HG03175 (cell line): Measurements from ENCODE around the gene CYP27C1.
"Not testable (repeated sequence)": the region's sequence is repeated elsewhere in the genome, so short reads cannot be mapped to it uniquely, and the experiment has no call there.

Source experiments
- ATAC-seq: cut with Tn5 transposase; IDR thresholded peaks from one replicate; pipeline ENCODE4 v1.9.1; 2021; ENCODE audit warnings: mild to moderate bottlenecking, moderate library complexity; ENCODE audit not compliant: unreplicated experiment

Gene CYP27C1, protein sequence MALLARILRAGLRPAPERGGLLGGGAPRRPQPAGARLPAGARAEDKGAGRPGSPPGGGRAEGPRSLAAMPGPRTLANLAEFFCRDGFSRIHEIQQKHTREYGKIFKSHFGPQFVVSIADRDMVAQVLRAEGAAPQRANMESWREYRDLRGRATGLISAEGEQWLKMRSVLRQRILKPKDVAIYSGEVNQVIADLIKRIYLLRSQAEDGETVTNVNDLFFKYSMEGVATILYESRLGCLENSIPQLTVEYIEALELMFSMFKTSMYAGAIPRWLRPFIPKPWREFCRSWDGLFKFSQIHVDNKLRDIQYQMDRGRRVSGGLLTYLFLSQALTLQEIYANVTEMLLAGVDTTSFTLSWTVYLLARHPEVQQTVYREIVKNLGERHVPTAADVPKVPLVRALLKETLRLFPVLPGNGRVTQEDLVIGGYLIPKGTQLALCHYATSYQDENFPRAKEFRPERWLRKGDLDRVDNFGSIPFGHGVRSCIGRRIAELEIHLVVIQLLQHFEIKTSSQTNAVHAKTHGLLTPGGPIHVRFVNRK

DNA sequence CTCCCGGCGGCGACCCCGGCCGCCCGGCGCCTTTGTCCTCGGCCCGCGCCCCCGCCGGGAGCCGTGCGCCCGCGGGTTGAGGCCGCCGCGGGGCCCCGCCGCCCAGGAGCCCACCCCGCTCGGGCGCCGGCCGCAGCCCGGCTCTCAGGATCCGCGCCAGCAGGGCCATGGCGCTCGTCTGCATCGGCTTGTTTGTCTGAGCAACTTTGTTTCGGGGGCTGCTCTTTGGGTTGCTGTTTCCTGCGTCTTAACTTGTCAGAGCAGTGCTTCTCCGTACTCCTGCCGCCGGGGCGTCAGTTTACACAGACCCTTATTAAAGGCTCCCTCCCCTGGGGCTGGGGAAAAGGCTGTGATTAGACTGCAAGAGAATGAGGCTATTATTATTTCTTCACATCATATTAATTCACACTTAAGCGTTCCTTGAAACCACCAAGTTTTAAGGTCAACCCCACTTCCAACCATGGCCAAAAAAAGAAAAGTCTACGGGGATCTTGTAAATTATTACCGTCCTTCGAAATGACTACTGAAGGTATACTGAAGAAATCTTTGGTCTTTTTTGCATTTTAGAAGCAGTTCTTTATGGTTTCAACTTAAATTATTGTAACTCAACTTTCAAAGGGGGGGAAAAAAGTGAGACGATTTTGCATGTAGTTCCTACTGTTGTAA, at the start of gene CYP27C1:
TSS of gene CYP27C1 (minus strand) at position 198 of the 666 bp plus-strand sequence. CDS start at position 169, 29 bp downstream.
- ATAC-seq, result no peak

DNA sequence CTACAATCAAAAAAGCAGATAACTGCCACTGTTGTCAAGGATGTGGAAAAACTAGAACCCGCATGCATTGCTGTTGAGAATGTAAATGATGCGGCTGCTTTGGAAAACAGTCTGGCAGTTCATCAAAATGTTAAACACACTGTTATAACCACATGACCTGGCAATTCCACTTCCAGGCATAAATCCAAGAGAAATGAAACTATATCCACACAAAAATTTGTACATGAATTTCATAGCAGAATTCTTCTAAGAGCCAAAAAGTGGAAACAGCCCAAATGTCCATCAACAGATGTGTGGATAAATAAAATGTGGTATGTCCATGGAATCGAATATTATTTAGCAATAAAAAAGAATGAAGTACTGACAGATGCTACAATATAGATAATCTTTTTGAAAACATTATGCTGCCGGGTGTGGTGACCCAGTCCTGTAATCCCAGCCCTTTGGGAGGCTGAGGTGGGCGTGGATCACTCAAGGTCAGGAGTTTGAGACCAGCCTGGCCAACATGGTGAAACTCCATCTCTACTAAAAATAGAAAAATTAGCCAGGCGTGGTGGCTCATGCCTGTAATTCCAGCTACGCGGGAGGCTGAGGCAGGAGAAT, 41.8 kb upstream of the CYP27C1 start:
- ATAC-seq, result no peak

DNA sequence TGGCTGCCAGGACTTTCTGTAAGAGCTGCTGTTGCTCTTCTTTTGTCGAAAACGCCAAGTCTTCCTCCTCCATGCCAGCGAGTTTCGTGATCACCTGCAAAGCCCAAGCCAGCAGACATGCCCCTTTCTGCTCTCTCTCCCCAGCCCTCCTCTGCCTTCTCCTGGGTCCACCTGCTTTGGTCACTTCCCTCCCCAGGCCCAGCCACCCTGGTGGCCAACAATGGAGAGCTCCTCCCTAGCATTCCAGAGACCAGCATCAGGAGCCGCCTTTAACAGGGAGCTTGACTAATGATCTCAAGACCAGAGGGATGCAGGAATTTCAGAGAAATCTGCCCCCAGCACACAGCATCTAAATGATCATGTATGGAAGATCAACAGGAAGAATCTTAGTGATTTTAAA, 39.3 kb upstream of the CYP27C1 start:
- ATAC-seq, result no peak

DNA sequence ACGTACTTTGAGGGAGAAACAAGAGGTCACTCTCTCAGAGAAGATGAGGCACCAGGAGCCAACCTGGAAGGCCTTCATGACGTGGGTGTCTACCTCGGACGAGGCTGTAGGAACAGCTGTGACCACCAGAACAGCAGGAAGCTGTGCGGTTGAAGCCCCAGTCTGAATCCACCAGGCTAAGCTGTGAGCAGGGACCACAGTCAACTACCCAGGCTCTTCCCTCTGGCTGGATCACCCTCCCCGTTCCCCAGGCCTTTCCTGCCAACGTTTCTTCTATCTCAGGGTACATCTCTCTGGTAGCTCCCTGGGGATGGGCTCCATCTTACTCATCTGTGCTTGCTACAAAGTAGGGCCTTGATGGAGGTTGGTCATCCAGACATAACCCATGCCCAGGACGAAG, 36.8 kb upstream of the CYP27C1 start:
- ATAC-seq, result no peak

DNA sequence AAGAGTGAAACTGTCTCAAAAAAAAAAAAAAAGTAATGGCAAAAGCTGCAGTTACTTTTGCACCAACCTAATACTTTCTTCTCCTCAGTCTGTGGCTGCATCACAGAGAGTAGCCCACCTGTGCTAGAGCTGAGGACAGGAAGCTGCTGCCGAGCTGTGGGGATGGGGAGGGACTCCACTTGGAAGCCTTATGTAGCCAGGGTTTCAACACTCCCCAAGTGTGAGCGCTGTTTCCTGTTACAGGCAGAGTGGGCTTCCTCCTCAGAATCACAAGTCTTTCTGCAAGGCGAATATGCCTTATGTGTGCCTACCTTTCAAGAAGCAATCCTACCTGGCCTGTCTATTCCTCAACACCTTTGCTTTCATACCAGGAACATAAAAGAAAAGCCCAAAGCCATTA, 36.3 kb upstream of the CYP27C1 start:
- no peak for ATAC-seq

DNA sequence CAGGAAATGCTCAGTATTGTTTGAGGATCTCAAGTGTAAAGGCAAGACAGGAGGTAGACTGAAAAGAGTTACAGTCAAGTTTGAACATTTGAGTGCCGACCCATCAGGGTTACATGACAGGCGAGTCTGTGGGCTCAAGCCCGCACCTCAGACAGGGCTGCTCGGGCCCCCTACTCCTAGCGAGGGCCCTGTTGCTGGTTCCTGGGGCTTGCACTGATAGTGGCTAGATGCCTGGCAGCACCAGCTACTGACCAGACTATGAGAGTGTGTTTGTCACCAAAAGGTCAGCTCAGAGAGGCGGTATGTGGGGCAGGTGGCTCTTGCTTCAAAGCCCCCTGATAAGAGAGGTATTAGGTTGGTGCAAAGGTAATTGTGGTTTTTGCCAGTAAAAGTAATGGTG, 35.6 kb upstream of the CYP27C1 start:
- no peak for ATAC-seq

DNA sequence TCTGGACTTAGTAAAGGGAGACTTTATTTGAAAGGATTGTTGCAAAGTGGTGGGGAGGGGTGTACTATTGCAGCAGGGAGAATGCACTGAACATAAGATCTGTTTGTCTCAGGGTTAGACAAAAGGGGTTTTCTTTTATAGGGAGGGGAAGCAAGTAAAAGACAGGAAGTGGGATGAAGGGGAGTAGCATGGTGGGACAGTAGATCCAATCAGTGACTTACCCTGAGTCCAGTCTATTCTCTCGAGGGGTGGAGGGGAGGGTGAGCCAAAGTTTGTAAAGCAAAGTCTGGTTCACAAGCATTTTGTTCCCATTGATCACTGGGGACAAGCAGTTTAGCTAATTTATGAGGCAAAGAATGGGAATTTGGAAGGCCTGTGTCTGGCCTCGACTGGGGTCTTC, 35.0 kb upstream of the CYP27C1 start:
- no peak for ATAC-seq

DNA sequence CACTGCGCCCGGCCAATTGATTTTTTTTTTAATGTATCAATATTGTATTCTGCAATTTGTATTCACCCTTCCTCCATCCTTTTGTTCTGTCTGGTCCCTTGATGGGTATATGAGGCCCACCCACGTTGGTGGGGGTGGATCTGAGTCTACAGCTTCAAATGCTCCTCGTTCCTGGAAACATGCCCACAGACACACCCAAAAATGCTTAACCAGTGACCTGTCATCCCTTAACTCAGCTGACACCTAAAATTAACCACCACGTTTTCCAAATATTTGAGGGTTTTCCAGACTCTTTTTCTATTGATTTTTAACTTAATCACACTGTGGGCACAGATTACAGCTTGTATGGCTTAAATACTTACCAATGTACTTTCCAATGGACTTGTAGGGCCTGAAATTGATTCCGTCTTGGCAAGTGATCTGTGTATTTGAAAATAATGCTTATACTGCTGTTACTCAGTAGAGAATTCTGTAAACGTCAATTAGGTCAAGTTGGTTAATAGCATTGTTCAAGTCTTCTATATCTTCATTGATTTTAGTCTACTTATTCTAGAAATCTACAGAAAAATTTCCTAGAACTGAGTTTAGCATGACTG, 34.4 kb upstream of the CYP27C1 start:
- ATAC-seq, result no peak

DNA sequence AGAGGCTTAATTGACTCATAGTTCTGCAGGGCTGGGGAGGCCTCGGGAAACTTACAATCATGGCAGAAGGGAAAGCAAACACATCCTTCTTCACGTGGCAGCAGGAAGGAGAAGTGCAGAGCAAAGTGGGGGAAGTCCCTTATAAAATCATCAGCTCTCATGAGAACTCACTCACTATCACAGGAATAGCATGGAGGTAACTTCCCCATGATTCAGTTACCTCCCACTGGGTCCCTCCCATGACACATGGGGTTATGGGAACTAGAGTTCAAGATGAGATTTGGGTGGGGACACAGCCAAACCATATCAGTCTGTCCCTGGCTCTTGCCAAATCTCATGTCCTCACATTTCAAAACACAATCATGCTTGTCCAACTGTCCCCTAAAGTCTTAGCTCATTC, 21.1 kb upstream of the CYP27C1 start:
- ATAC-seq, result not testable (repeated sequence)

DNA sequence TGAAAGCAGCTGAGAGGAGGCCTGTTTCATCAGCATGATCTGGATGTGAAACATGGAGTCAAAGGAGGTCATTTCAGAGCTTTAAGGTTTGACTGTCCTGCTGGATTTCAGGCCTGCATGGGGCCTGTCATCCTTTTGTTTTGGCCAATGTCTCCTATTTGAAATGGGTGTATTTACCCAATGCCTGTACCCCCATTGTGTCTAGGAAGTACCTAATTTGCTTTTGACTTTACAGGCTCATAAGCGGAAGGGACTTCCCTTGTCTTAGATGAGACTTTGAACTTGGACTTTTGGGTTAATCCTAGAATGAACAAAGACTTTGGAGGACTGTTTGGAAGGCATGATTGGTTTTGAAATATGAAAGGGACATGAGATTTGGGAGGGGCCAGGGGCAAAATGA, 19.3 kb upstream of the CYP27C1 start:
- ATAC-seq, result no peak

DNA sequence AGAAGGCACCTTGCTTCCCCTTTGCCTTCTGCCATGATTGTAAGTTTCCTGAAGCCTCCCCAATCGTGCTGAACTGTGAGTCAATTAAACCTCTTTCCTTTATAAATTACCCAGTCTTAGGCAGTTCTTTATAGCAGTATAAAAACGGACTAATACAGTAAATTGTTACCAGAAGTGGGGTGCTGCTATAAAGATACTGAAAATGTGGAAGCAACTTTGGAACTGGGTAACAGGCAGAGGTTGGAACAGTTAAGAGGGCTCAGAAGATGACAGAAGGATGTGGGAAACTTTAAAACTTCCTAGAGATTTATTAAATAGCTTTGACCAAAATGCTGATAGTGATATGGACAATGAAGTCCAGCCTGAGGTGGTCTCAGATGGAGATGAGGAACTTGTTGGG, 17.7 kb upstream of the CYP27C1 start:
- not testable (repeated sequence) for ATAC-seq

DNA sequence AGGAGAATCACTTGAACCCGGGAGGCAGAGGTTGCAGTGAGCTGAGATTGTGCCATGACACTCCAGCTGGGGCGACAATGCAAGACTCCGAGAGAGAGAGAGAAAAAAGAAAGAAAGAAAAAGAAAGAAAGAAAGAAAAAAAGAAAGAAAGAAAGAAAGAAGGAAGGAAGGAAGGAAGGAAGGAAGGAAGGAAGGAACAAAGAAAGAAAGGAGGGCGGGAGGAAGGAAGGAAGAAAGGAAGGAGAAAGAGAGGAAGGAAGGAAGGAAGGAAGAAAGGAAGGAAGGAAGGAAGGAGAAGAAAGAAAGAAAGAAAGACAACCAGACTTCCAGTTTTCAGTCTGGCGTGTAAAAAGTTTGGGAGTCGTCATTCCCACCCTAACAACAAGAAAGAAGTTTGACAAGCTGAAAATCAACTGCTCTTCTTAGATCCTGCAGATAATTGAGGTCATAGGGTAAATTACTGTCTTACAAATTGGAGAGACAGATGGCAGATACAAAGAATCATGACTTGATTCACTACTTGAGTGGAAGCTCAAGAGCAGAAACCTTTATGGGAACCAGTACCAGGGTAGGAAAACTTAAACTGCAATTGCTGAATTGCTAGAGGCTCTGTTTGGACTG, 15.1 kb upstream of the CYP27C1 start:
- no peak for ATAC-seq

DNA sequence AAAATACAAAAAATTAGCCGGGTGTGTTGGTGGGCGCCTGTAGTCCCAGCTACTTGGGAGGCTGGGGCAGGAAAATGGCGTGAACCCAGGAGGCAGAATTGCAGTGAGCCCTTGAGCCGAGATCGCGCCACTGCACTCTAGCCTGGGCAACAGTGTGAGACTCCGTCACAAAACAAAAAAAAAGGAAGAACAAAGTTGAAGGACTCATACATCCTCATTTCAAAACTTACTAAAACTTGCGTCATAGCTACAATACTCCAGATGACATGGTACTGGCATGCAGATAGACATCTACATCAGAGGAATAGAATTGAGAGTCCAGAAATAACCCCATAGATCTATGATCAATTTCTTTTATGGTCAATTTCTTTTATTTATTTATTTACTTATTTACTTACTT, 13.6 kb upstream of the CYP27C1 start:
- no peak for ATAC-seq

DNA sequence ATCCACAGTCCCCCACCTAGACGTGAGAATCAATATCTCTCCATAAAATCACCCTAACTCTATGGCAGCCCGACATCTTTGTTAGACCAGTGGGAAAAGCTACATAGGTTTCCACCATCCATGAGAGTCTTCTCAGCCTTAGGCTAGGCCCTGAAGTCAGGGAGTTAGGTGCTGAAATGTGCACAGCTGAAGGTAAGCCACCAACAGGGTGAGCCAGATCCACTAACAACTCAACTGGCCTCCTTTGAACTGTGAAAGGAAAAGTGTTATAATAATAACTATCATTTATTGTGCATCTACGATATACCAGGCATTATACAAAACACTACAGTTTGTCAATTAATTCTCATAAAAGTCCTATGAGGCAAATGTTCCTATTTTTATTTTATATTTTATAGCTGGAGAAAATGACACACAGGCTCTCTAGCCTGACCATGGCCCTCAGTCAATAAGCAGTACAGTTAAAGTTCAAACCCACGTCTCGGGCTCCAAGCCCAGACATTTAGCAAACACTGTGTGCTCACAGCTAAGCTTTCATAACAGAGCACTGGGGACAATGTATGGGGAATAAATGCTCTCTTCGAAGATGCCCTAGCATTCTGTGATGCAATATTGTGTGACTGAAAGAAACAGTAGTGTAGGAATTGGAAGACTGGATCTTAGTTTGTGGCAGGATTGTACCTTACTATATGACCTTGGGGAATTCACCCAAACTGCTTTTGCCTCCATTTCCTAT, 11.2 kb upstream of the CYP27C1 start:
- ATAC-seq, result no peak

DNA sequence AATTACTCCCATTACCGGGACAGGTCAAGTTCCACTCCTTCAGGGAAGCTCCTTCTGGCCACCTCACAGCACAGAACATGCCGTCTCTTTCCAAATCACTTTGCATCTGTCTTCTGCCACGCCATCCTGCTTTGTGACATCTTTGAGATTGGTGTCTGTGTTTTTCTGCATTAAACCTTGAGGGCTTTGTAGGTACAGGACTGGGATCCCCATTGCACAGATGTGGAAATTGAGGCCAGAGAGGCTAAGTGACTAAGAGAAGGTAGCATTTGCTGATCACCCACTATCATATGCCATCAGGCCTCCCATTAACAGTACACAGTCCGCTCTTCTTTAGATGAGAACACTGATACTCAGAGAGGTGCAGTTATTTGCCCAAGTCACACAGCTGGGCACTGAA, 9.5 kb upstream of the CYP27C1 start:
- no peak for ATAC-seq

DNA sequence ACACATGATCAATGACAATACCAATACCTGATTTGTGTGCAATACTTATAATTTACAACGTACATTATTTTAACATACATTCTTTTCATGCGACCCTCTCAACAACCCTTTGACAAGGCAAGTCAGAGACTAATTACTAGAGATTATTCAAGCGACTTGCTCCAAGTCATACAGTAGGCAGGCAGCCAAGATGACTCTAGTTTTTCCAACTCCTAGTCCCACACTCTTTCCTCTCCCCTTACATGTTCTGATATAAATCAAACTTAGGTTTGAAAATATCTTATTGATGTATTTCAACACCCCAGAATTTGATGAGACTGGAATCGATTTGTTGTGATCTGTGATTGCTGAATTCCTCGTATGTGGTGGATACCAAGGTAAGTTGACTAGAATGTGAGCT, 8.0 kb upstream of the CYP27C1 start:
- ATAC-seq, result no peak

DNA sequence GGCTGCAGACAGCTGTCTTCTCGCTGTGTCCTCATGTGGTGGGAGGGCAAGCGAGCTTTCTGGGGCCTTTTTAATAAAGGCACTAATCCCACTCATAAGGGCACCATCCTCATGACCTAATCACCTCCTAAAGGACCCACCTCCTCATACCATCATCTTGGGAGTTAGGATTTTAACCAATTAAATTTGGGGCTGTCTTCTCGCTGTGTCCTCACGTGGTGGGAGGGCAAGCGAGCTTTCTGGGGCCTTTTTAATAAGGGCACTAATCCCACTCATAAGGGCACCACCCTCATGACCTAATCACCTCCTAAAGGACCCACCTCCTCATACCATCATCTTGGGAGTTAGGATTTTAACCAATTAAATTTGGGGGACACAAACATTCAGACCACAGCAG, 7.2 kb upstream of the CYP27C1 start:
- ATAC-seq, result not testable (repeated sequence)

DNA sequence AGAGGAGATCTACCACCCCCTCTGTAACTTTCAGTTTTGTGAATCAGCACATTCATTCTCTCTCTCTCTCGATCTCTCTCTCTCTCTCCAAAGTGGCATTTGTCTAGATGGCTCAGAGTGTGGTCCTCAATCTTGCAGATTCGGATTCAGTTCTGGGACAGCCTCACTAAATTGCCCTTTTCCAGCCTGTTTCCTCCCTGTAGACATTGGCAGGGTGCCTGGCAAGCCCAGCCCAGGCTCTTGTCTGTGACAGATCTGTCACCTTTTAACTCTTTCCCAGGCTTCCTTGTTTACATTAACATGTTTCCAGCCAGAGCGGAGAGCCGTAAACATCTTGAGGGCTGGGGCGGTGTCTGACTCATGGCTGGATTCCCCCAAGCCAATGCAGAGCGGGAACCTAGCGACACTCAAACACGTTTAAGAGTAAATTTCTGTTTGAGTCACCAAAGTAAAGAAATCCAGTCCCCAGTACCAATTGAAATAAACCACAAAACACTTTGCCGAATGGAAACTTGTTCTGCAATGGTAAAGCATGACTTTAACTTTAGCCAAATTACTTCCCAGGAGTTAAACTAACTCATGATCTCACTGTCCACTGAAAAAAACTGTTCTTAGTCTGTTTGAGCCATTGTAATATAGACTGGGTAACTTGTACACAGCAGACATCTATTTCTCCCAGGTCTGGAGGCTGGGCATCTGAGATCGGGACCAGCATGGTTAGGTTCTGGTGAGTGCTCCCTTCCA, 6.6 kb upstream of the CYP27C1 start:
- ATAC-seq, result peak; percentile 82

DNA sequence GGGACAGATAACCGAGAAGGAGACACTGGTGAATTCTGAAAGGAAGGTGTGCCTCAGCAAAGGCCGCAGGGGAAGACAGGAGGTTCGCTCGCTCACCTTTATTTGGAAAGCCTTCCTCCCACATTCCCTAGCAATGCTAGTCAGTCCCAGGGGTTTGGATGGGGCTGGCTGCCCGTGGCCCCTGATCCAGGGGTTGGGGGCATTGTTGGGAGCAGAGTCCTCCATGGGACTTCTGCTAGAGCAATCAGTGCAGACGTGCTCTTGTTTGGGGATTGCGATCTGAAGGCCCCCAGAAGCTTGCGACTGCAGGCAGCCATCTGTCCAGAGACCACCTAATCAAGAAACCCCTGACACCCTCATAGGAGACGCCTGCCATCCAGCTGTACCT, 6.0 kb upstream of the CYP27C1 start:
- ATAC-seq, result no peak
